Measurements from ENCODE around the gene ANK3.

ANK3 gene

DNA sequence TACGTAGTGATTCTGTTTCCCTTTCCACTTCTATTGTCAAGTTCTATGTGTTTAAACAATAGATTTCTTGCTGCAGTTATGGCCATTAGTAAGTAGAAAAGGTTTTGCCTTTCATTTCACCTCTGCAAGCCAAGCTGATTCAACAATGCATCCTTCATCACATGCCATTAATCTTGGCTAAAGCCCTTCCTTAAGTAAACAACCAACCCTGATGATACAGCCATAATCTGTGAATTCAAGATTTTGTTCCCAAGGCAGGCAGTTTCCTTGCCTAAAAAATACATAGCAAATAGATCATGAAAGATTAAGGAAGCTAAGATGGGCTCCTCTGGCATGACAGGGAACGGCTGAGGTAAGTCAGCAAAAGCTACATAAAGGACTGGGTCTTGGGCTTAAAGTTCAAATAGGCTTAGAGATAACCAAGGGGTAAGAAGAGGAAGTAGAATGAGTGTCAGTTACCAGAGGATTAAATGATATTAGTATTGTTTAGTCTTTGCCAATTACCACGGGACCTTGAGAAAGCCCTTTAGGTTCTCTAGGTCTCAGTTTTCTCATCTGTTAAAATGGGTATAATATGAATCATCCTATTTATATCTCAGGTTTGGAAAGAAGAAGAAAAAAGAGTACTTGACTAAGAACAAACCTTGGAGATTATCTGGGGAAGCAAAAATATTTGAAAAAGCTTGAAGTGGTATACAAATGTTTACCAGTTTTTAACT lies 35.9 kb upstream of the ANK3 start:
- TF ChIP-seq, protein P1, sequence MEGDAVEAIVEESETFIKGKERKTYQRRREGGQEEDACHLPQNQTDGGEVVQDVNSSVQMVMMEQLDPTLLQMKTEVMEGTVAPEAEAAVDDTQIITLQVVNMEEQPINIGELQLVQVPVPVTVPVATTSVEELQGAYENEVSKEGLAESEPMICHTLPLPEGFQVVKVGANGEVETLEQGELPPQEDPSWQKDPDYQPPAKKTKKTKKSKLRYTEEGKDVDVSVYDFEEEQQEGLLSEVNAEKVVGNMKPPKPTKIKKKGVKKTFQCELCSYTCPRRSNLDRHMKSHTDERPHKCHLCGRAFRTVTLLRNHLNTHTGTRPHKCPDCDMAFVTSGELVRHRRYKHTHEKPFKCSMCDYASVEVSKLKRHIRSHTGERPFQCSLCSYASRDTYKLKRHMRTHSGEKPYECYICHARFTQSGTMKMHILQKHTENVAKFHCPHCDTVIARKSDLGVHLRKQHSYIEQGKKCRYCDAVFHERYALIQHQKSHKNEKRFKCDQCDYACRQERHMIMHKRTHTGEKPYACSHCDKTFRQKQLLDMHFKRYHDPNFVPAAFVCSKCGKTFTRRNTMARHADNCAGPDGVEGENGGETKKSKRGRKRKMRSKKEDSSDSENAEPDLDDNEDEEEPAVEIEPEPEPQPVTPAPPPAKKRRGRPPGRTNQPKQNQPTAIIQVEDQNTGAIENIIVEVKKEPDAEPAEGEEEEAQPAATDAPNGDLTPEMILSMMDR (IDR thresholded peaks at IDR 0.05) = no peak
- intact Hi-C loops (cut with DNase I; ENCODE audit: low total_unique reads) = no loop called here
- no peak for DNase-seq
- H3K4me1 ChIP-seq = peaks cover 0 to 34% (median 19%) of the 10 kb centered on the region in 4 donors
- H3K27me3 ChIP-seq = no peaks in the 10 kb centered on the region
- no peak overlapping the region for H3K4me3 ChIP-seq
- H3K9me3 ChIP-seq = no peaks in the 10 kb centered on the region
- no peaks in the 10 kb centered on the region for H3K36me3 ChIP-seq
- H3K27ac ChIP-seq = no peak overlapping the region

DNA sequence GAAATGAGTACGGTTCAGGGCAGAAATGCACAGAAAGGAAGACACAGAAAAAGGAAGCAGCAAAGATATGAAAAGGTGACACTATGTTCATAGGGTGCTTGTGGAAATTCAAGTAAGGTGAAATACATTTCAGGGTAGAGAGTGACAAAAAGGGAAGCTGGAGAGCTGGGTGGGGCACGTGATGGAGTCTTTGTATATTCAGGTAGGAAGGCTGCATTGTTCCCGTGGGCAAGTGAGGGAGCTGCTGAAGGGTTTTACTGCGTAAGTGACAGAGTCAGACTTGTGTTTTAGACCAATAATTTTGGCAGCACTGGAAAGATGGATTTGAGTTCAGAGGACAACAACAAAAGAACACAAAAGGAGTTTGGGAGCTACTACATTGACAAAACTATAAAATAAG lies 35.3 kb upstream of the ANK3 start:
- H3K9me3 ChIP-seq = no peaks in the 10 kb centered on the region
- H3K4me1 ChIP-seq = peaks cover 0 to 28% (median 16%) of the 10 kb centered on the region in 4 donors
- H3K4me3 ChIP-seq = no peak overlapping the region
- TF ChIP-seq, protein P1 (IDR thresholded peaks at IDR 0.05) = no peak
- no peak for DNase-seq
- no peak overlapping the region for H3K27ac ChIP-seq
- no peaks in the 10 kb centered on the region for H3K36me3 ChIP-seq
- H3K27me3 ChIP-seq = no peaks in the 10 kb centered on the region
- intact Hi-C loops (cut with DNase I; ENCODE audit: low total_unique reads) = no loop called here

DNA sequence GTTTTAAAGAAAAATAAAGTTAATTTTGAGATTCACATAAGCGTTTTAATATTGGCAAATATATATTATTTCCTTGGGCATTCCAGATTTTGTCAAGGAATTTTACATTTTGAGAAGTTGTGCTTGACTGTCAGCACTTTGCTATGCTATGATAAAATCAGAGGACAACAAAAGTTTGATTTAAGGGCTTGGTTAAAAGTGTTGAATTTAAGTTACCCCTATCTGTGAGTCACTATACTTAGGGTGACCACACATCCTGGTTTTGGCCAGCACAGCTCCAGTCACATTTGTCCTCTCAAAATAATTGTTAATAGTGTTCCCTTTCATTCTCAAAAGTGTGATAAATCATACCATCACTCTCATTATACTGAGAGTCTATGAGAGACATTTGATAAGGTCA lies 34.2 kb upstream of the ANK3 start:
- Histone ChIP-seq H3K36me3 (no peaks in the 10 kb centered on the region), H3K9me3 (no peaks in the 10 kb centered on the region), H3K4me1 (peaks cover 0 to 18% (median 8%) of the 10 kb centered on the region in 4 donors), H3K27me3 (no peaks in the 10 kb centered on the region), H3K4me3 (no peak overlapping the region), H3K27ac (no peak overlapping the region)
- intact Hi-C loops (cut with DNase I; ENCODE audit: low total_unique reads) = no loop called here
- TF ChIP-seq, protein P1 (IDR thresholded peaks at IDR 0.05) = no peak
- no peak for DNase-seq

DNA sequence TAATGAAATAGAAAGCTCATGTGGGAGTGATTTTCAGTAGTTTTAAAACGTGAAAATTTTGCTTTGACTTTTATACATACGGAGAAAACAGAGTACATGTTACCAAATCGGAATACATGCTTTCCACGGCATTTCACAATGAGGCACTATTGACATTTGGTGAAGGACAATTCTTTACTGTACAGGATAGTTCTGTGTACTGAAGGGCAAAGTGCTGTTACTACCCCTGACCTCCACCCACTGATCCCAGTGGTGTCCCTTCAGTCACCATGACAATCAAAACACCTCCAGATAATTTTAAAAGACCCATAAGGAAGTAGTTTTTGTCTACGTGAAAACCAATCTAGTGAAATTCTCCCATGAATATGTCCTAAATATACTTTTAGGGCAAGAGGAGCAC lies 33.1 kb upstream of the ANK3 start:
- TF ChIP-seq, protein P1 (IDR thresholded peaks at IDR 0.05) = no peak
- Histone ChIP-seq H3K36me3 (no peaks in the 10 kb centered on the region), H3K9me3 (no peaks in the 10 kb centered on the region), H3K4me1 (peaks cover 0 to 10% (median 2%) of the 10 kb centered on the region in 4 donors), H3K27ac (no peak overlapping the region), H3K27me3 (no peaks in the 10 kb centered on the region), H3K4me3 (no peak overlapping the region)
- intact Hi-C loops (cut with DNase I; ENCODE audit: low total_unique reads) = no loop called here
- DNase-seq = no peak

DNA sequence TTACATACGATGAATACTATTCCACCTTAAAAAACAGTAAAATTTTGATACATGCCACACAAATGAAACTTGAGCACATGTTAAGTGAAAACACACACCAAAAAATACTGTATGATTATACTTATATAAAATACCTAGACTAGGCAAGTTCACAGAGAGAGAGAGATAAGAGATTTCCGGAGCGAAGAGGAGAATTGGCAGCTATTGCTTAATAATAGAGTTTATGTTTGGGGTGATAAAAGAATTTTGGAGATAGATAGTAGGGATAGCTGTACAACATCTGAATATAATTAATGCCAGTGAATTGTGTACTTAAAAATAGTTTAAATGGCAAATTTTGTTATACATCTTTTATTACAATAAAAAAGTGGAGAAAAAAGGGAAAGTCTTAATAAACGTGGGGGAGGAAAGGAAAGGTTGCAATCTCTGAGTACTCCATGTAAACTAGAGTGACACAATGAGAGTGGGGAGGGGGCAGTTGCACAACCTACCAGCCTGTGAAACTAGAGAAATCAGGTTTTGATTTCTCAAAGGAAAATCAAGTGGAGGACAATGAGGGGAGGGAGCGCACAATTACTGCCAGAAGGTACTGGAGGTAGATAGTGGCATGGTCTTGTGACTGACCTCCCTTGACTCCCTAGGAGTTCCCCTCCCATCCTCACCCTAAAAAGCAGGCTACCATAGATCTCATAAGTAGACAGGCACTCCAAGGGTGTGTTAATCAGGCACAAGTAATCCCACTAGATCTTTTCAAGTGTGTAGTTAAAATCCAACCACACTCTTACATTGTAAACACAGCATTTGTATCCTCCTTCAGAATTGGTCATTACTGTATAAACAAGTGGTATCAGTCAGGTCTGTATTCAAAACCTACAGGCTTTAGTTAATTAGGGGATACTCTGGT lies 31.6 kb upstream of the ANK3 start:
- Histone ChIP-seq H3K9me3 (no peaks in the 10 kb centered on the region), H3K36me3 (no peaks in the 10 kb centered on the region), H3K4me1 (peaks cover 0 to 3% (median 0%) of the 10 kb centered on the region in 4 donors), H3K27me3 (no peaks in the 10 kb centered on the region), H3K27ac (no peak overlapping the region), H3K4me3 (no peak overlapping the region)
- no peak for DNase-seq
- intact Hi-C loops (cut with DNase I; ENCODE audit: low total_unique reads) = no loop called here
- TF ChIP-seq, protein P1 (IDR thresholded peaks at IDR 0.05) = no peak
